GM12891 (cell line): ENCODE measurements around the gene PNPO.
"Not testable (repeated sequence)": the region's sequence is repeated elsewhere in the genome, so short reads cannot be mapped to it uniquely, and the experiment has no call there.

Experiments used
- DNase-seq: peaks from one replicate; pipeline ENCODE4 v3.0.0; 2011; ENCODE audit warnings: low spot score; ENCODE audit not compliant: insufficient read length
- FAIRE-seq: peaks from 2 replicates; lab custom pipeline; 2011; peaks lifted over from hg19 to GRCh38; lab: Jason Lieb, UNC
- PAX5 ChIP-seq: IDR thresholded peaks from 2 replicates; pipeline ENCODE4 v1.6.1; 2011; ENCODE audit warnings: low read length, moderate library complexity, mild to moderate bottlenecking; ENCODE audit not compliant: insufficient read depth, severe bottlenecking
- POLR2A ChIP-seq: IDR thresholded peaks from 2 replicates; pipeline ENCODE4 v1.6.1; 2011; ENCODE audit warnings: low read depth, low read length, control low read depth
- POLR2AphosphoS5 ChIP-seq: IDR thresholded peaks from 2 replicates; pipeline ENCODE4 v1.6.1; 2011; ENCODE audit warnings: low read depth, low read length, control low read depth
- POU2F2 ChIP-seq: IDR thresholded peaks from 2 replicates; pipeline ENCODE4 v1.6.1; 2011; ENCODE audit warnings: low read depth, mild to moderate bottlenecking, control low read depth, low read length, moderate library complexity
- SPI1 ChIP-seq: IDR thresholded peaks from 2 replicates; pipeline ENCODE4 v1.6.1; 2011; ENCODE audit warnings: low read depth, low read length, control low read depth
- TAF1 ChIP-seq: IDR thresholded peaks from 2 replicates; pipeline ENCODE4 v1.6.1; 2011; ENCODE audit warnings: low read depth, low read length, control low read depth

PNPO gene

GRCh38 chr17:47917581-47917980, 23.8 kb upstream of the PNPO start:
- DNase-seq (no peak), FAIRE-seq (no peak)
- TF ChIP-seq SPI1 (no peak), POU2F2 (no peak), PAX5 (no peak), TAF1 (no peak), POLR2A (no peak), POLR2AphosphoS5 (no peak)

GRCh38 chr17:47918006-47918405, 23.4 kb upstream of the PNPO start:
- DNase-seq (no peak), FAIRE-seq (no peak)
- no peak for TF ChIP-seq POLR2A
- TF ChIP-seq POU2F2 = no peak
- TF ChIP-seq SPI1 = no peak
- TF ChIP-seq PAX5 = no peak
- no peak for TF ChIP-seq TAF1
- TF ChIP-seq POLR2AphosphoS5 = no peak

- TF ChIP-seq SPI1 (no peak), TAF1 (no peak), POLR2AphosphoS5 (no peak), POLR2A (no peak), PAX5 (no peak), POU2F2 (no peak)
- FAIRE-seq (no peak), DNase-seq (no peak)
These were observed 22.4 kb upstream of the PNPO start for GRCh38 chr17:47918991-47919390.

GRCh38 chr17:47919889-47920288, 21.5 kb upstream of the PNPO start:
- DNase-seq, FAIRE-seq: not testable (repeated sequence)

DNA sequence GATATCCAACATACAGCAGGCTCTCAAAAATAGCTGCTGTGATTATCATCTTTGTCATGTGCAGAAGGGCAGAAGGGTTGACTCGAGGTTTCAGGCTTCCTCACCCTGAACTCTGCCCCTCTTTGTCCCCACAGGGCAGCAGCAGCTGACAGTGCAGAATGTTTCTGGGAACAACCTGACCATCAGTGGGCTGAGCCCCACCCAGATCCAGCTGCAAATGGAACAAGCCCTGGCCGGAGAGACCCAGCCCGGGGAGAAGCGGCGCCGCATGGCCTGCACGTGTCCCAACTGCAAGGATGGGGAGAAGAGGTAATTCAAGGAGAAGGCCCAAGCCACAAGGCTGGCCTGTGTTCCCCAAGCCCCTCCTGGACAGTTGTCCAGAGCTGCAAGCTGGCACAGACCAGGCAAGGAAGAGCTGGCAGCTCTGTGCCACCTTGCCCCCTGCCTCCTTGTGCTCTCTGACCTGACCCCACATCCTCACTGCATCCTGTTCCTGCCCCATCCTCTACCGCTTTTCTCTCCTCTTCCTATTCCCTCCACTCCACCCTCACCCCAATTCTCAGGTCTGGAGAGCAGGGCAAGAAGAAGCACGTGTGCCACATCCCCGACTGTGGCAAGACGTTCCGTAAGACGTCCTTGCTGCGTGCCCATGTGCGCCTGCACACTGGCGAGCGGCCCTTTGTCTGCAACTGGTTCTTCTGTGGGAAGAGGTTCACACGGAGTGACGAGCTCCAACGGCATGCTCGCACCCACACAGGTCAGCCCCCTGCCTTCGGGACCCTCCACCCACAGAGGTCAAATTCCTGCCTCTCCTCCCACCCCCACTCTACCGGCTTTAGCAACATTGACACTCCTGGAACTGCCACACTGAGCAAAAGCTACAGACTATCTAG, 16.3 kb upstream of the PNPO start:
- DNase-seq = no peak
- TF ChIP-seq POLR2AphosphoS5 = no peak
- no peak for TF ChIP-seq POLR2A
- TF ChIP-seq TAF1 = no peak
- no peak for TF ChIP-seq PAX5
- TF ChIP-seq POU2F2 = no peak
- TF ChIP-seq SPI1 = no peak
- FAIRE-seq = no peak

DNA sequence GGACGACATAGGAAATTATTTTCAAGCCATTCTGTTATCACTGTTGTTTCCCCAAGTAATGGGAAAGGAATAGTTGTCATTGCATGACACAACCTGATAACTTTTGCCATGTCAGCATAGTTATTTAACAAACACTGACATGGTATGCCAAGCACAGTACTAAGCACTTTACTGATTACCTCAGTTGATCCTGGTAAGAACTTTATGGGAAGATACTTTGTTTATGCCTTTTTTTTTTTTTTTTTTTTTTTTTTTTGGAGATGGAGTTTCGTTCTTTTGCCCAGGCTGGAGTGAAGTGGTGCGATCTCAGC, 15.7 kb upstream of the PNPO start:
- DNase-seq = no peak
- TF ChIP-seq POU2F2 = no peak
- no peak for TF ChIP-seq PAX5
- no peak for TF ChIP-seq POLR2AphosphoS5
- no peak for TF ChIP-seq TAF1
- TF ChIP-seq SPI1 = no peak
- no peak for FAIRE-seq

- FAIRE-seq (no peak), DNase-seq (no peak)
- TF ChIP-seq PAX5 = no peak
- no peak for TF ChIP-seq SPI1
- TF ChIP-seq POLR2A = no peak
- no peak for TF ChIP-seq POU2F2
These were observed 13.5 kb upstream of the PNPO start for GRCh38 chr17:47927821-47928400.

- TF ChIP-seq POLR2AphosphoS5 = no peak
- DNase-seq = no peak
- FAIRE-seq = no peak
These were observed 13.0 kb upstream of the PNPO start for GRCh38 chr17:47928415-47928814.

GRCh38 chr17:47929218-47930000, 12.0 kb upstream of the PNPO start:
- TF ChIP-seq SPI1 = no peak
- TF ChIP-seq TAF1 = no peak
- TF ChIP-seq POLR2AphosphoS5 = no peak
- no peak for TF ChIP-seq POLR2A
- TF ChIP-seq PAX5 = no peak
- no peak for TF ChIP-seq POU2F2
- FAIRE-seq = no peak
- no peak for DNase-seq

DNA sequence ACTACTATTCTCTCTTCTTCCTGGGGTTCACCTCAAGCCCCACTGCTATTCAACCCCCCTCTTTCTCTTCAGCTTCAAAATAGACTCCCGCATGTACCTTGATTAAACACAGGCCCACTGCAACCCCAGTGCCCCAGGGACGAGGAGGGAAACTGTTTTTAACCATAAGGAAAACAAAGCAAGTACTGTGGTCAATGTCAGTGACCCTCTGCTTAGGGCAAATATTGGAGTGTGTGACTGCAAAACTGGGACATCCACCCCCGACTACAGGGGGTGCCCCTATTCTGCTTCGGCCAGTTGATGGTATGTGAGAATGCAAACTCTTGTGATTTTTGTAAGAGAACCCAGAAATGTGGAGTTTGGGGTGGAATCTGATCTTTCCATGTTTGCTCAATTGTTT, 9.5 kb upstream of the PNPO start:
- no peak for DNase-seq
- FAIRE-seq = no peak
- TF ChIP-seq TAF1 = no peak
- no peak for TF ChIP-seq SPI1
- TF ChIP-seq PAX5 = no peak
- no peak for TF ChIP-seq POU2F2
- TF ChIP-seq POLR2A = no peak
- TF ChIP-seq POLR2AphosphoS5 = no peak
